Natural killer cell treated with Interleukin-12 subunit alpha and Interleukin-12 subunit beta and Interleukin-15 and Interleukin-18, amount 100 ng/mL, for 72 hours (primary cell): ENCODE results near the gene CNGA3. TPM values are rescaled to one million over a fixed set of nuclear protein-coding genes. Genes with fewer than 3 reads are reported as not detected.
A peak's percentile ranks its signal among the peaks of the same experiment; 100 is the strongest.

Source experiments
- ATAC-seq, 2 donors: fragments of 150-1000 bp; cut with Tn5 transposase in 1 of 2; sonication (Bioruptor Pico), chemical (Tn5 transposase) in 1 of 2; 2 replicates each; pipeline ENCODE4 v1.10.0; 2021
- DNase-seq: peaks from one replicate; pipeline ENCODE4 v3.0.0; 2022; ENCODE audit warnings: low spot score
- H3K27ac Mint-ChIP-seq, 2 donors: 1 replicate in 1 of 2; 2 replicates in 1 of 2; pipeline ENCODE4 v1.8.0; 2022; ENCODE audit warnings: mixed read lengths in 2 of 2, mild to moderate bottlenecking in 1 of 2, moderate library complexity in 1 of 2
- H3K27me3 Mint-ChIP-seq, 2 donors: 1 replicate in 1 of 2; 2 replicates in 1 of 2; pipeline ENCODE4 v1.8.0; 2022; ENCODE audit warnings: mixed read lengths in 2 of 2
- H3K36me3 Mint-ChIP-seq: one replicate; pipeline ENCODE4 v1.8.0; 2022; ENCODE audit warnings: mixed read lengths
- H3K4me1 Mint-ChIP-seq, 2 donors: 1 replicate in 1 of 2; 2 replicates in 1 of 2; pipeline ENCODE4 v1.8.0; 2022; ENCODE audit warnings: low read depth in 2 of 2, mixed read lengths in 2 of 2, mild to moderate bottlenecking in 1 of 2
- H3K4me3 Mint-ChIP-seq: one replicate; pipeline ENCODE4 v1.8.0; 2022; ENCODE audit warnings: mixed read lengths
- H3K9me3 Mint-ChIP-seq: 2 replicates; pipeline ENCODE4 v1.8.0; 2022; ENCODE audit warnings: mixed read lengths
- total RNA-seq, 2 donors: library from RNA; stranded (reverse); gene quantifications; one replicate each; pipeline ENCODE4 v1.2.3, GENCODE V29; 2022

The CNGA3 gene
- total RNA-seq, 2 donors from 2014 or later = not detected

- no peaks in the 10 kb centered on the region for H3K4me1 Mint-ChIP-seq
- DNase-seq = no peak
- no peak overlapping the region for H3K27ac Mint-ChIP-seq
- no peak for ATAC-seq
- H3K4me3 Mint-ChIP-seq = no peak overlapping the region
- no peaks in the 10 kb centered on the region for H3K9me3 Mint-ChIP-seq
- no peaks in the 10 kb centered on the region for H3K36me3 Mint-ChIP-seq
- H3K27me3 Mint-ChIP-seq = peaks cover 27 to 35% of the 10 kb centered on the region in 2 donors
These were observed 30.1 kb downstream of the CNGA3 start for GRCh38 chr2:98376301-98376910.

- no peaks in the 10 kb centered on the region for H3K4me1 Mint-ChIP-seq
- no peaks in the 10 kb centered on the region for H3K9me3 Mint-ChIP-seq
- no peak overlapping the region for H3K27ac Mint-ChIP-seq
- ATAC-seq = no peak
- DNase-seq = no peak
- H3K27me3 Mint-ChIP-seq = peaks cover 28 to 36% of the 10 kb centered on the region in 2 donors
- no peaks in the 10 kb centered on the region for H3K36me3 Mint-ChIP-seq
- no peak overlapping the region for H3K4me3 Mint-ChIP-seq
These were observed 30.7 kb downstream of the CNGA3 start for GRCh38 chr2:98376996-98377395.

- ATAC-seq (no peak), DNase-seq (no peak)
- Mint-ChIP-seq H3K4me1 (no peaks in the 10 kb centered on the region), H3K4me3 (no peak overlapping the region), H3K27me3 (peaks cover 26 to 36% of the 10 kb centered on the region in 2 donors), H3K36me3 (no peaks in the 10 kb centered on the region), H3K27ac (no peak overlapping the region), H3K9me3 (no peaks in the 10 kb centered on the region)
These were observed 31.3 kb downstream of the CNGA3 start for GRCh38 chr2:98377544-98377943.

DNA sequence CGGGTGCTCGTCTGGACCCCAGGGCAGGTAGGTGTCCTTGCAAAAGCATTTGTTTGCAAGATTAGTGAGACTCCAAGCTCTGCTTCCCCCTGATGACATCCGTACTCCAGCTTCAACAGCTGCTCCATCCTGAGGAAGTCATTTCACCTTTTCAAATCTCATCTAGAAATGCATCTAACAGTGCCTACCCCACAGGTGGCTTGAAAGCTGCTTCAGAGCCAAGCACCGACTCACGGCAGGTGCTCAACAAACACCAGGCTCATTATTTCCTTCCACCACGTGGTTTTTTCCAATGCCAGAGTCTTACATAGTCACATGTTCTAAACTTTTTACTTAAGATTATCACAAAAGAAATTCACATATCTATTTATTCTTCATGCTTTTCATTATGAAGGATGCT, 31.9 kb downstream of the CNGA3 start:
- Mint-ChIP-seq H3K9me3 (no peaks in the 10 kb centered on the region), H3K4me1 (no peaks in the 10 kb centered on the region), H3K27ac (no peak overlapping the region), H3K27me3 (peaks cover 20 to 31% of the 10 kb centered on the region in 2 donors), H3K36me3 (no peaks in the 10 kb centered on the region), H3K4me3 (no peak overlapping the region)
- no peak for ATAC-seq
- no peak for DNase-seq

GRCh38 chr2:98378901-98379300, 32.6 kb downstream of the CNGA3 start:
- Mint-ChIP-seq H3K9me3 (no peaks in the 10 kb centered on the region), H3K36me3 (no peaks in the 10 kb centered on the region), H3K4me3 (no peak overlapping the region), H3K27me3 (peaks cover 13 to 28% of the 10 kb centered on the region in 2 donors), H3K4me1 (no peaks in the 10 kb centered on the region), H3K27ac (no peak overlapping the region)
- DNase-seq (no peak), ATAC-seq (no peak)

DNA sequence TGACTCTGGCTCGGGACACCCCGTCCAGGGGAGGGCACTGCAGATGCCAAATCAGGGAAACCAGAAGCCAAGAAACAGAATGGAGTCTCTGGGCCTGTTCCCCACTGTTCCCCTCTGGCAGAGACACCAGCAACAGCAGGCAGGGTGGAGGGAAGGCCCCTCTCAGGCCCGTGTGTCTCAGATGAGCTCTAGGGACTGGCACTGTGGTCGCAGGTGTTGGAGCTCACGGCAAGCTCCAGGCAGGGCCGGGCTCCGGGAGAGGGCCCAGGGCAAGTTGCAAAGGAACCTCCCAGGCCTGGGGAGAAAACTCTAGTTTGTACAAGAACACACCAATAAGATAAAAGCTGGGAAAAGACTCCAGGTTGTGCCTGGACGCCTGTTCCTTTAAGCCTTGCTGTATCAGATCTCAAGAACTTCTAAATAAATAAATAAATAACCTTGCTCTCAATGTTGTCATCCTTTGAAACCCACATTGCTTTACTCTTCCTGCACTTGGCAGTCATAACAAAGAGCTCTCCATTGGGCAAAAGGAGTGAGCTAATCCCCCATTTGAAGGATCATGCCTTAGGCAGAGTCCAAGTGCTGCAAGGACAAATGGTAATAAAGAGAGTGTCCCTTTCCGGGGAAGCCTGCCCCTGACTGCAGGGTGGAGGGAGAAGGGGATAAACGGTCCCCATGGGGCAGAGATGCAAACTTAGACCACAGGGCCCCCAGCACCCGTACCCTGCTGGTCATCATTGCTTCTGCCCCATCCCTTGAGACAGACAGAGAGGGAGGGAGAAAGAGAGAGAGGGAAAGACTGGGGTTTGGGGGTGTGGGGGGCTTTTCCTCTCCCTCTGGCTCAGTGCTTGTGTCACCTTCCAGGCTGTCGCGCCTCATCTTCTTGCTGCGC, 33.3 kb downstream of the CNGA3 start:
- no peaks in the 10 kb centered on the region for H3K36me3 Mint-ChIP-seq
- no peaks in the 10 kb centered on the region for H3K9me3 Mint-ChIP-seq
- peaks cover 18 to 22% of the 10 kb centered on the region in 2 donors for H3K27me3 Mint-ChIP-seq
- ATAC-seq = no peak
- no peak overlapping the region for H3K4me3 Mint-ChIP-seq
- no peak overlapping the region for H3K27ac Mint-ChIP-seq
- DNase-seq = no peak
- H3K4me1 Mint-ChIP-seq = no peaks in the 10 kb centered on the region

- H3K36me3 Mint-ChIP-seq = no peaks in the 10 kb centered on the region
- peaks cover 3% of the 10 kb centered on the region in 2 donors for H3K4me1 Mint-ChIP-seq
- H3K27me3 Mint-ChIP-seq = peaks cover 24 to 25% of the 10 kb centered on the region in 2 donors
- no peak for ATAC-seq
- no peaks in the 10 kb centered on the region for H3K9me3 Mint-ChIP-seq
- H3K27ac Mint-ChIP-seq = no peak overlapping the region
- DNase-seq = no peak
- H3K4me3 Mint-ChIP-seq = no peak overlapping the region
These were observed 33.9 kb downstream of the CNGA3 start for GRCh38 chr2:98380203-98380535.

GRCh38 chr2:98381494-98381893, 35.2 kb downstream of the CNGA3 start:
- Mint-ChIP-seq H3K9me3 (no peaks in the 10 kb centered on the region), H3K27me3 (peaks cover 21 to 24% of the 10 kb centered on the region in 2 donors), H3K4me3 (no peak overlapping the region), H3K27ac (no peak overlapping the region), H3K4me1 (peaks cover 3% of the 10 kb centered on the region in 2 donors), H3K36me3 (no peaks in the 10 kb centered on the region)
- DNase-seq (no peak), ATAC-seq (no peak)

DNA sequence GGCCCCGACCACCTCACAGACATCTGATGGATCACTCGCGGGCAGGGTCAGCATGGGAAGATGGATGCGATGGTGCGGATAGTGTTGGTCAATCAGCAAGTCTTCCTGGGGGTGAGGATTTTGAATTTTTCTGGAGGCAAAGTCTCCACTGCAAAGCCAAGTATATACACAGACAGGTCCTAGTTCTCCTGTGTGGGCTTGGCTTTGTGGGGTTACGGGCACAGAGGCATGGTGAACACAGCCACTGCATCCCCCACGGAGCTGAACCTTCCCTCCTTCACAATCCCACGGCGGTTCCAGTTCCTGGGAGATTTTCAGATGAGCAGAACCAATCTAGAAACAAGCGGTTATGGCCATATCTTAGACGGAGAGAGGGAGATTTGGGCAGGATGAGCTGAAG, 35.8 kb downstream of the CNGA3 start:
- Mint-ChIP-seq H3K4me1 (peaks cover 3% of the 10 kb centered on the region in 2 donors), H3K9me3 (no peaks in the 10 kb centered on the region), H3K27ac (no peak overlapping the region)

GRCh38 chr2:98382739-98383138, 36.5 kb downstream of the CNGA3 start:
- Mint-ChIP-seq H3K4me1 (peaks cover 3% of the 10 kb centered on the region in 2 donors), H3K4me3 (no peak overlapping the region), H3K36me3 (no peaks in the 10 kb centered on the region), H3K9me3 (no peaks in the 10 kb centered on the region), H3K27ac (no peak overlapping the region), H3K27me3 (peaks cover 14 to 24% of the 10 kb centered on the region in 2 donors)
- DNase-seq (no peak), ATAC-seq (no peak)

More for the DNA sequence above, 35.8 kb downstream of the CNGA3 start:
- Mint-ChIP-seq H3K4me3 (no peak overlapping the region), H3K36me3 (no peaks in the 10 kb centered on the region), H3K27me3 (peaks cover 19 to 24% of the 10 kb centered on the region in 2 donors)
- DNase-seq (no peak), ATAC-seq (no peak)

DNA sequence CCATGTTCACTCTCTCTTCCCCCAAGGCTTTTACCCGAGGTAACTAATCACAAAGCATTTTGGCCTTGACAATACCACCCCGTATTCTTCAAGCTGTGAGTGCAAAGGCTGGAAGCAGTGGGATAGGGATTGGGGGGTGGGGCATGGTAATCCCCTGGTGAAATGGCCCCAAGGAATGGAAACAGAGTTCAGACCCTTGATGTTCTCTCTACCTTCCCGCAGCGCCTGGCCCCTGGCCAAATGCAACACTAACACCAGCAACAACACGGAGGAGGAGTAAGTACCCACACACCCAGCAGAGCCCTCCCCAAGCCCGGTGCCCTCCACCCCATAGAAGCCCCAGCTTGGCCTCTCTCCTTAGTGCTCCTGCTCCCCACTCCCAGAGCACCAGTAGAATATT, 36.9 kb downstream of the CNGA3 start:
- Mint-ChIP-seq H3K27me3 (peaks cover 12 to 24% of the 10 kb centered on the region in 2 donors), H3K36me3 (no peaks in the 10 kb centered on the region), H3K4me1 (peaks cover 3% of the 10 kb centered on the region in 2 donors), H3K9me3 (no peaks in the 10 kb centered on the region), H3K4me3 (no peak overlapping the region), H3K27ac (no peak overlapping the region)
- ATAC-seq (no peak), DNase-seq (no peak)

GRCh38 chr2:98385050-98385699, 38.9 kb downstream of the CNGA3 start:
- Mint-ChIP-seq H3K4me1 (peaks cover 3% of the 10 kb centered on the region in 2 donors), H3K36me3 (no peaks in the 10 kb centered on the region), H3K9me3 (no peaks in the 10 kb centered on the region), H3K4me3 (no peak overlapping the region), H3K27me3 (peaks cover 12 to 24% of the 10 kb centered on the region in 2 donors), H3K27ac (no peak overlapping the region)
- peak; percentile 71 to 75 for ATAC-seq
- peak; percentile 70 for DNase-seq

DNA sequence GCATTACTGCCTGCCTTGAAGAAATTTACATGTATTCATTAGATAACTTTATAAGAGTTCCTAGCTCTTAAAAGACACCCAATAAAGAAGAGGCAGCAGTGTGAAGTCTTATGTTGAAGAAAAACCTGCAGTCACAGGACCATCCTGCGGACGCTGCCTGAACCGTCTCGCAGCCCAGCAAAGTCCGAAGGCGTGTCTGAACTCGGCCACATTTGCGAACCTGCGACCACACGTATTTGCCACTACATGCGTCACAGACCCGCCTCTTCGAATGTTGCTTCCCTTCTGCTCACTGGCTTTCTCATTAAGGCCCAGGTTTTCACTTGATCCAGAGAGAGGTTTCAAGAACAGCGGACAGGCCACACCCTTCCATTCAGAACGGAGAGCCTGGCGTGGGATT, 41.2 kb downstream of the CNGA3 start:
- no peak overlapping the region for H3K4me3 Mint-ChIP-seq

DNA sequence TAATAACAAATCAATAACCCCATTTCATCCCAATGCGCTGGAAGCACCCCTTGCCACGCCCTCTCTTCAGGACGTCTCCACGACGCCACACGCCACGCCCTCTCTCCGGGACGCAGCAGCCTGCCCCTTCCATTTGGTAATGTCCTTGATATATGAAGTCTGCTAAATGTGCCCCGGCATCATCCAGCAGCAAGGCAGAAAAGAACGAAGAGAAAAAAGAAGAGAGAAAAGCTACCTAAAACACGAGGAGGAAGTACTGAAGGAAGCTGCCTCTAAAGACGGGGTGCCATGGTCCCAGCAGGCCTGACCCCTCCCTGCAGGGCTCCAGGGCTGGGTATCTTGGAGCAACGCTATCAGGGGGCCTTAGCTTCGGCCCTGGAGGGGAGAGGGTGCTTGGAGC, 41.8 kb downstream of the CNGA3 start:
- H3K36me3 Mint-ChIP-seq = no peaks in the 10 kb centered on the region
- H3K4me1 Mint-ChIP-seq = peaks cover 3% of the 10 kb centered on the region in 2 donors
- H3K27me3 Mint-ChIP-seq = peaks cover 7 to 11% of the 10 kb centered on the region in 2 donors
- H3K27ac Mint-ChIP-seq = no peak overlapping the region
- no peak for DNase-seq
- no peak for ATAC-seq
- no peak overlapping the region for H3K4me3 Mint-ChIP-seq
- no peaks in the 10 kb centered on the region for H3K9me3 Mint-ChIP-seq

More for the DNA sequence above, 41.2 kb downstream of the CNGA3 start:
- Mint-ChIP-seq H3K27ac (no peak overlapping the region), H3K36me3 (no peaks in the 10 kb centered on the region), H3K9me3 (no peaks in the 10 kb centered on the region), H3K27me3 (peaks cover 7 to 11% of the 10 kb centered on the region in 2 donors), H3K4me1 (peaks cover 3% of the 10 kb centered on the region in 2 donors)
- ATAC-seq = no peak
- no peak for DNase-seq
